ENCODE data around the gene CELF6.

The CELF6 gene

GRCh38 chr15:72319985-72320671 lies at the start of gene CELF6:
TSS of gene CELF6 (minus strand) at chr15:72320157. CDS start at chr15:72319874, 283 bp downstream.
- peak; percentile 90 for DNase-seq

GRCh38 chr15:72368899-72369298 lies 48.9 kb upstream of the CELF6 start:
- no peak for DNase-seq

GRCh38 chr15:72368325-72368724 lies 48.4 kb upstream of the CELF6 start:
- no peak for DNase-seq

DNA sequence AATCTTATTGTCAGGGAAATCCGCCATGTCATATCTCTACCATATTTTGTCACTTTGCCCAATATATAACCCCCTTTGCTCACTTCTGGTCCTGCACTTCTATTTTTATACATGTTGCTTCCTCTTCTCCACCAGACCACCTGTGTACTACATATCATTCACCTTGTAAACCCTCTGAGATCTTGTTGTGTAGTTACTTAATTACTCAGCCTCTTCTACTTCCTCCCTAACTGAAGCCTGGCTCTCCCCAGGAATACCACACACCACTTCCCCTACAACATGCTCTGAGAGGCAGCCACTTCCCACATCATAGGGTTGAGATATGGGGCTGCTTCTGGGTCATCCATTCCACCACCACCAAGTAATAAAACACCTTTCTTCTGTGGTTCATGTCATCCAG lies 45.9 kb upstream of the CELF6 start:
- DNase-seq: no peak

DNA sequence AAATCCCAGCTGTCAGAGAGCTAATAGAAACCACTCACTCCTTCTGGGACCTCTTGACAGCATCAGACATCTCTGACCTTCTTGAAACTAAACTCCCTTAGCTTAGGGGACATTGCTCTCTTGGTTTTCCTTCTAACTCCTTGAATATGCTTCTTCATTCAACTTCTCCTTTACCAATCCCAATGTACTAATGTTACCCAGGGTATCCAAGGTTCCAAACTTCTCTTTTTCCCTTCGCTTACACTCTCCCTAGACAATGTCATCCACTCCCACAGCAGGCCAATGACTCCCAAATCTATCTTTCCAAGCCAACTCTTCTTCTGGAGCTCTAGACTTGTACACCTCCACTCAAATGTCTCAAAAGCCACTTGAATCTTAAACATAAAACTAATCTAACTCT lies 41.2 kb upstream of the CELF6 start:
- DNase-seq: no peak

- DNase-seq: no peak
These were observed 38.8 kb upstream of the CELF6 start for GRCh38 chr15:72358650-72359171.

GRCh38 chr15:72358121-72358520 lies 38.2 kb upstream of the CELF6 start:
- DNase-seq: no peak

- DNase-seq: no peak
These were observed 34.5 kb upstream of the CELF6 start for GRCh38 chr15:72354496-72354895.

- no peak for DNase-seq
These were observed 33.3 kb upstream of the CELF6 start for GRCh38 chr15:72353266-72353665.

DNA sequence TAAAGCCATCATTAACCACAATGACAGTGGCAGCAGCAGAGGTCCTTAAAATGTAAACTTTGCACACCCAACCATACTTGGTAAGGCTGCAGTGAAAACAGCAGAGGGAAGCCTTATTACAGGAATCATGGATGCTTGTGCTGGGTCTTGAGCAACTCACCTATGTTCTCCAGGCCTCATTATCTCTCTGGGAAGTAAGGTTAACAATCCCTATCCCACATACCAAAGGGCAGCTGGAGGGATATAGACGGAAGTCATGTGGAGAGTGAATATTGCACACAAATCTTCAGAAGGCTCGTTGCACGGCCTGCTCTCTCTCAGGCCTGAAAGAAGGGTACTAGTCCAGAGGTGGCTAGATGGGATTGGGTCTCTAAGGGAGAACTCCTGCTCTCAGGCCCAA lies 25.8 kb upstream of the CELF6 start:
- DNase-seq: no peak

GRCh38 chr15:72345280-72345679 lies 25.3 kb upstream of the CELF6 start:
- no peak for DNase-seq

DNA sequence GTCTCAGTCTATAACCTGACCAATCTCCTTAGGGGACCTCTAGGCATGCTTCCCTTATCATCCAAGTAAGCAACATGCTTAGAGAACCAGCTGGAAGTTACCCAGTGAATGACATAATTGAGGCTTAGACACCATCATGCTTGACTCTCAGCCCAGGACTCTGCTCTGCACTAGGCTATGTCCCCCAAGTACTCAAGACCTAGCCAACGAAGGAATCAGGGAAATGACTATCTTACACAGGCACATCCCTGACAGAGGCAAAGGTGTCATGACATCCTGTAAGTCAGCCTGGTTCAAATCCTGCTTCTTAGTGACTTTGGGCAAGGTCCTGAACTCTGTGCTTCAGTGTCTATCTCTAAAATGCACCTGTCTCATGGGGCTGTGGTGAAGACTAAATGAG lies 24.6 kb upstream of the CELF6 start:
- DNase-seq: no peak

GRCh38 chr15:72342385-72342784 lies 22.4 kb upstream of the CELF6 start:
- peak; percentile 68 for DNase-seq

- DNase-seq: no peak
These were observed 21.4 kb upstream of the CELF6 start for GRCh38 chr15:72341361-72341760.

DNA sequence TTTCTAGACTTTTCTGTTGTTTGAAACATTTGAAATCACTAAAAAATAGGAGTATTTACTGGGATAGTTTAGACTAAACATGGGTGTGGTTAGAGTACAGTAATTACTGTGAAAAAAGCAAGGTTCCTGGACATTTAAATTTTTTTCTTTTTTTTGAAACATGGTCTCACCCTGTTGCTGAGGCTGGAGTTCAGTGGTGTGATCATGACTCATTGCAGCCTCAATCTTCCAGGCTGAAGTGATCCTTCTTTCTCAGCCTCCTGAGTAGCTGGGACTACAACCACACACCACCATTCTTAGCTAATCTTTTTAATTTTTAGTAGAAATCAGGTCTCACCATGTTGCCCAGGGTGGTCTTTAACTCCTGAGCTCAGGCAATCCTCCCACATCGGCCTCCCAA lies 20.4 kb upstream of the CELF6 start:
- no peak for DNase-seq

DNA sequence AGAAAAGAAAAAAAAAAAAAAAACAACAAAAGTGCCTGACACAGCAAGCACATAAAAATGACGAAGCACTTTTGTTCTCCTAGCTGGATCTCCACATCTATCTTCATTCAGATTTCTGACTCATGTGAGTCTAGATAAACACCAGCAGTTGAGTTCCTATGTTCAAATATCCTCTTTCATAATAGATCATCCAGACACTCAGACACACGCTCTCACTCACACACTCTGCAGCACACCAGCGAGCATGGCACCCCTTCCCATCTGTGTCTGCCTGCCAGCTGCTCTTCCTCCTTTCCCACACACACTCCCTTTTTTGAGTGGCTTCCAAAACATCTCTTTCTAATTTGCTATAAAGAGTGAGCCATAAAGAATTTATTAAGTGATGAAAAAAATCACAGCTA lies 19.8 kb upstream of the CELF6 start:
- no peak for DNase-seq

DNA sequence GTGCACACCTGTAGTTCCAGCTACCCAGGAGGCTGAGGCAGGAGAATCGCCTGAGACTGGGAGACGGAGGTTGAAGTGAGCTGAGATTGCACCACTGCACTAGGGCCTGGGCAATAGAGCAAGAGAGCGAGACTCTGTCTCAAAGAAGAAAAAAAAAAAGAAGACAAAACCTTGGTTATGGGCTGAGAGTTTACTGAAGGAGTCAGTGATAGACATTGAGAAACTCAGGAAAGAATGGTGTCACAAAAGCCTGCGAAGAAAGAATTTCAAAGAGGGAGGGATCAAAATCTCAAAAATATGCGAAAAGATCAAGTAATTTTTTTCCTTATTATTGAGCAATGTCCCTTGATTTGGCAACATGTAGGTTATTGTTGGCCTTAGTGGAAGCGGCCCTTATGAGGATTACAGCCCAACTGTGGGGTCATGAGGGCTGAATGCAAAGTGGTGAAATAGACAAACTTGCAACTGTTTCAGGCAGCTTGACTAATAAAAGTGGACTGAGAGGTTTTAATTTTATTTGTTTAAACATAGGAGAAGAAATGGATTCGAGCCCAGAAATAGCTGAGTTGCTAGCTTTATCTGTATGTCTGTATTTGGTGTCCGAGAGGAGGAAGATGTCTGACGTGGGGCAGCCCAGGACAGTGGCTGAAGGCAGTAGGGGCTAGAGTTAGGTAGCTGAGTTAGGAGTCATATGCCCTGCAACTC lies 18.8 kb upstream of the CELF6 start:
- DNase-seq: no peak

DNA sequence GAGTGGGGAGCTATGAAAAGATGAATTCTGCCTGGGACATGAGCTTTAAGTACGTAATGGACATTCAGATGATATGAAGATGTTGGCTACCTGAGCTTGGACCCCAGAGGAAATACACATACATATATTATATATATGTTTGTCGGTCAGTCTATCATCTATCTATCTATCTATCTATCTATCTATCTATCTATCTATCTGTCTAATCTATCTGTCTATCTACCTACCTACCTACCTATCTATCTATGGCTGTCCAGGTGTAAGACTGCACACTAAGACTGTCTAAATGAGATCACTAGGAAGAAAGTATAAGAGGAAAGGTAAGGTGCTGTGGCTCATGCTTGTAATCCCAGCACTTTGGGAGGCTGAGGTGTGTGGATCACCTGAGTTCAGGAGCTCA lies 18.2 kb upstream of the CELF6 start:
- DNase-seq: no peak

DNA sequence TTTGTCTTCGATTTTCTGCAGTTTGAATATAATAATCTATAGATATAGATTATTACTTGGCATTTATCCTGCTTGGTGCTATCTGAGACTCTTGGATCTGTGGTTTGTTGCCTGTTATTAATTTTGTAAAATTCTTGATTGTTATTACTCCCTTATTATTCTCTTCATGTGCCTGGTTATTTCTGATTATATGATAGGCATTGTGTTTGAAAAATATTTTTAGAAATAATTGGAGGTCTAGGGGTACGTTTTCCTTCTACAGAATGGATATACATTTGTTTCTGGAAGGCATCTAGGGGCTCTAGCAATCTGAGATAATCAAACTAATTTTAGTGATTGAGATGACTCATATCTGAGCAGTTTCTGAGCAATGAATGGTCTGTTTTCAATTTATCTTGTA lies 14.9 kb upstream of the CELF6 start:
- DNase-seq: no peak

DNA sequence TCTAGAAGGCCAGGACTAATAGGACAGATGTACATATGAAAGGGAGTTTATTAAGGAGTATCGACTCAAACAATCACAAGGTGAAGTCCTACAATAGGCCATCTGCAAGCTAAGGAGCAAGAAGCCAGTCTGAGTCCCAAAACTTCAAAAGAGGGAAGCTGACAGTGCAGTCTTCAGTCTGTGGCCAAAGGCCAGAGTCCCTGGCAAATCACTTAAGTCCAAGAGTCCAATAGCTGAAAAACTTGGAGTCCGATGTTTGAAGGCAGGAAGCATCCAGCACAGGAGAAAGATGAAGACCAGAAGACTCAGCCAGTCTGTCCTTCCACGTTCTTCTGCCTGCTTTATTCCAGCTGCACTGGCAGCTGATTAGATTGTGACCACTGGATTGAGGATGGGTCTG lies 11.1 kb upstream of the CELF6 start:
- peak; percentile 16 for DNase-seq

DNA sequence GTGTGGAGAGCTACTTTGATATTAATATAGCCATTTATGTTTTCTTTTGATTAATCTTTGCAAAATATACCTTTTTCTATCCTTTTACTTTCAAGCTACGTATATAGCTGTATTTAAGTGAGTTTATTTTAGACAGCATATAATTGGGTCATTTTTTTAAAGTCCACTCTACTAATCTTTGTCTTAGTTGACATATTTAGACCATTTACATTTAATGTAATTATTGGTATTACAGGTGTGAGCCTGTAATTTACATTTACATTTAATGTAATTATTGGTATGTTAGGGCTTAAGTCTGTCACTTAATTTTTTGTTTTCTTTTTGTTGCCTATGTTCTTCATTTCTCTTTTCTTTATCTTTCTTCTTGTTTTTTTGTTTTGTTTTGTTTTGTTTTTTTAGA lies 3.8 kb upstream of the CELF6 start:
- no peak for DNase-seq

- DNase-seq: peak; percentile 82
These were observed 485 bp downstream of the CELF6 start for GRCh38 chr15:72319360-72319984.

DNA sequence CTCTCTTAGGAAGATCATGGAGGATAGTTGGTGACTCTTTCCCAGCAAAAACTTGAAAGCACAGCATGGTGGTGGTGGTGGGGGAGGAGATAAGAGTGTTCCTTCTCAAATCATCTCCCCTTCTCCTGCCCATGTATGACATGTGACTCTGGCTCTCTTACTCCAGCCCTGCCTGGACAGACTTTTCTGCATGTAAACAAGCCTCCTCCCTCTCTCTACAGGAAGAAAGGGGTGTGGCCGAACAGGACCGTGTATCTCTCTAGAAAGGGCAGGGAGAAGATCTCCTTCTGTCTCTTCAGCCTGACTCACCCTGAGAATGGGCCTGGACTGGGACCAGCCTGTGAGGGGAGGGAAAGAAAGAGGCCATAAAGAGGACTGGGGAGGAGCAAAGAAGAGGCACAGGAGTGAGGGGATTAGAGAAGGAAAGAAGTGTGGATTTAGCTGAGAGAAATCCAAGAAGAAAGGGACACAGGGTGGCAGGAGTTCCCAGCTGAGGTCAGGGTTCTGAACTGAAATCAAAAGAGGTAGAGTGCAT lies 1.5 kb downstream of the CELF6 start:
- peak; percentile 36 for DNase-seq
